ENCODE results near the gene MME.

DNA sequence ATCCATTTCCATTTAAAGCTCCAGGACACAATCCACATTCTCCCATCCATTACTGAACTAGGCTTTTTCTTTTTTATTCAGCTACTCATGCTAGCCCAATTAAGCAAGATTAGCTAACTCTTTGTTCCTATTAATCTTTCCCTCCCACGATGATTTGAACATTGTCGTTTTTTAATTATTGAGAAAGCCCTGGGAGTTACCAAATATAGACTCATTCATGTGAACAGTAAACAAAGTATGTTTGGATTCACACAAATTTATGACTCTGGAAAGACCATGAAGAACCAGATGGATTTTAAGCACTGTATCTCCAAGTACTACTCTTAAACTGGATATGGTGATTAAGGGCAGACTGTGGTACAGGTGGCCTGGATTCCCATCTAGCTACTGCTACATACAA lies 131.1 kb downstream of the MME start:
- TF ChIP-seq ARNTL (CRISPR knock-in tag; IDR thresholded peaks at IDR 0.05; ENCODE audit: borderline replicate concordance, low read depth) (no peak), SNAI2 (CRISPR knock-in tag; IDR thresholded peaks at IDR 0.05) (no peak), ZNF70 (CRISPR knock-in tag; IDR thresholded peaks at IDR 0.05) (no peak), GLIS3 (CRISPR knock-in tag; IDR thresholded peaks at IDR 0.05) (no peak), ZNF8 (CRISPR knock-in tag; IDR thresholded peaks at IDR 0.05) (no peak), ESRRG (CRISPR knock-in tag; IDR thresholded peaks at IDR 0.05) (no peak), ZNF565 (CRISPR knock-in tag; conservative IDR thresholded peaks at IDR 0.05; ENCODE audit: low read depth) (no peak), ZC3H10 (CRISPR knock-in tag; IDR thresholded peaks at IDR 0.05) (no peak), RARB (CRISPR knock-in tag; IDR thresholded peaks at IDR 0.05) (no peak)

All from SK-N-SH treated with all-trans-retinoic acid at 6 μM for 48 hours (cell line).